NB4 (cell line): ENCODE results near the gene AFAP1.

Experiments used
- DNase-seq: peaks from one replicate; pipeline ENCODE4 v3.0.0; 2010; ENCODE audit warnings: low read depth
- H3K4me3 ChIP-seq: one replicate; pipeline ENCODE4 v1.5.1; 2011; ENCODE audit warnings: mild to moderate bottlenecking, low read depth, low read length, moderate library complexity
- MYC ChIP-seq: IDR thresholded peaks from 2 replicates; pipeline ENCODE4 v1.6.1; 2011; ENCODE audit warnings: low read depth, low read length
- POLR2A ChIP-seq: IDR thresholded peaks from 2 replicates; pipeline ENCODE4 v1.6.1; 2011; ENCODE audit warnings: mild to moderate bottlenecking; ENCODE audit not compliant: insufficient read length; ENCODE audit errors: extremely low read depth
- TF ChIP-seq, protein P1 (sequence below): IDR thresholded peaks from one replicate; pipeline ENCODE4 v1.5.1; 2012; ENCODE audit warnings: low read depth, low read length
- TF ChIP-seq, protein P2 (sequence below): IDR thresholded peaks from 2 replicates; pipeline ENCODE4 v1.6.1; 2011; ENCODE audit warnings: low read depth, low read length

Gene AFAP1

DNA sequence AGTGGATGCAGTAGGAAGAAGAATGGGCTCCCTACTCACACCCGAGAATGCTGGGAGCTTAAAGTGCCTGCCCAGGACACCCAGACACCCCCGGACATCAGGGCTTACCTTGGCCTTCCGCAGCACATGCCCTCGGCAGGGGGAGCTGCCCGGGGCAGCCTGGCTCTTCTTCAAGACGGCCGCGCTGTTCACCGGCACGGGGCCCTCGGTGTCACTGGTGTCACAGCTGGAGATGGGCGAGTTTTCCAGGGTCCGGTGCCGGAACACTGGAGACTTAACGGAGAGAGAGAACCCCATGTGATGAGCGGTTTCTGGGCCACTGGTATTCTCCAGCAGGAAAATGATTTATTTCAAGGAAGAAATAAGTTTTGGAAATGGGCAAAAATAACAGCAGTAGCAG is 170.9 kb downstream of the AFAP1 start:
- no peak for DNase-seq
- no peak overlapping the region for H3K4me3 ChIP-seq
- TF ChIP-seq MYC (no peak), POLR2A (no peak)
- TF ChIP-seq, protein P1, sequence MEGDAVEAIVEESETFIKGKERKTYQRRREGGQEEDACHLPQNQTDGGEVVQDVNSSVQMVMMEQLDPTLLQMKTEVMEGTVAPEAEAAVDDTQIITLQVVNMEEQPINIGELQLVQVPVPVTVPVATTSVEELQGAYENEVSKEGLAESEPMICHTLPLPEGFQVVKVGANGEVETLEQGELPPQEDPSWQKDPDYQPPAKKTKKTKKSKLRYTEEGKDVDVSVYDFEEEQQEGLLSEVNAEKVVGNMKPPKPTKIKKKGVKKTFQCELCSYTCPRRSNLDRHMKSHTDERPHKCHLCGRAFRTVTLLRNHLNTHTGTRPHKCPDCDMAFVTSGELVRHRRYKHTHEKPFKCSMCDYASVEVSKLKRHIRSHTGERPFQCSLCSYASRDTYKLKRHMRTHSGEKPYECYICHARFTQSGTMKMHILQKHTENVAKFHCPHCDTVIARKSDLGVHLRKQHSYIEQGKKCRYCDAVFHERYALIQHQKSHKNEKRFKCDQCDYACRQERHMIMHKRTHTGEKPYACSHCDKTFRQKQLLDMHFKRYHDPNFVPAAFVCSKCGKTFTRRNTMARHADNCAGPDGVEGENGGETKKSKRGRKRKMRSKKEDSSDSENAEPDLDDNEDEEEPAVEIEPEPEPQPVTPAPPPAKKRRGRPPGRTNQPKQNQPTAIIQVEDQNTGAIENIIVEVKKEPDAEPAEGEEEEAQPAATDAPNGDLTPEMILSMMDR = no peak
- TF ChIP-seq, protein P2, sequence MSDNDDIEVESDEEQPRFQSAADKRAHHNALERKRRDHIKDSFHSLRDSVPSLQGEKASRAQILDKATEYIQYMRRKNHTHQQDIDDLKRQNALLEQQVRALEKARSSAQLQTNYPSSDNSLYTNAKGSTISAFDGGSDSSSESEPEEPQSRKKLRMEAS = no peak

DNA sequence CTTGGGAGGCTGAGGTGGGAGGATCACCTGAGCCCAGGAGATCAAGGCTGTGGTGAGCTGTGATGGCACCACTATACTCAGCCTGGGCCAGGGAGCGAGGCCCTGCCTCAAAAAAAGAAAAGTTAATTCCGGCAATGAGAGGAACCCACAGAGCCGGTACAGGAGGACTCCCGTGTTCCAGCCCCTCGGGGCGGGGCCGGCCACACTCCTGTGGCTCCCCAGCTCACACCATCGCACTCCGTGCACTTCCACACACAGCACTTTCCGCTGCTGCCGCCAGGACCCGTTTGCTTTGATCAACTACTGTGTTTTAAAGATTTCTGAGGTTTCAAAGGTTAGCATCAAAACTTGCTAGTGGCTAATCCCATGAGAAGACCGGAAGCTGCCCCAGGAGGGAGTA is 171.7 kb downstream of the AFAP1 start:
- DNase-seq = no peak
- no peak for TF ChIP-seq POLR2A
- TF ChIP-seq, protein P1 = no peak
- TF ChIP-seq, protein P2 = no peak
- TF ChIP-seq MYC = no peak
- H3K4me3 ChIP-seq = no peak overlapping the region

GRCh38 chr4:7767526-7767925 is 172.1 kb downstream of the AFAP1 start:
- no peak overlapping the region for H3K4me3 ChIP-seq
- TF ChIP-seq POLR2A (no peak), MYC (no peak)
- TF ChIP-seq, protein P1 = no peak
- TF ChIP-seq, protein P2 = no peak
- DNase-seq = no peak

GRCh38 chr4:7766661-7767345 is 172.9 kb downstream of the AFAP1 start:
- no peak for DNase-seq
- H3K4me3 ChIP-seq = no peak overlapping the region
- TF ChIP-seq, protein P1 = no peak
- TF ChIP-seq MYC = no peak
- no peak for TF ChIP-seq POLR2A
- TF ChIP-seq, protein P2 = no peak

GRCh38 chr4:7766086-7766485 is 173.6 kb downstream of the AFAP1 start:
- TF ChIP-seq MYC = no peak
- TF ChIP-seq, protein P2 = no peak
- DNase-seq = no peak

GRCh38 chr4:7765666-7766065 is 174.0 kb downstream of the AFAP1 start:
- DNase-seq = no peak
- TF ChIP-seq, protein P2 = no peak
- TF ChIP-seq POLR2A (no peak), MYC (no peak)
- TF ChIP-seq, protein P1 = no peak
- no peak overlapping the region for H3K4me3 ChIP-seq

More at GRCh38 chr4:7766086-7766485, 173.6 kb downstream of the AFAP1 start:
- H3K4me3 ChIP-seq = no peak overlapping the region
